Right hindlimb (tissue), 1 donor: Measurements from ENCODE around the gene KCNH2.
"Not testable (repeated sequence)": the region's sequence is repeated elsewhere in the genome, so short reads cannot be mapped to it uniquely, and the experiment has no call there.

ENCODE experiments used
- DNase-seq: peaks from one replicate; pipeline ENCODE4 v3.0.0-alpha.2; 2018

The KCNH2 gene

GRCh38 chr7:150931199-150931869, 46.8 kb downstream of the KCNH2 start:
- no peak for DNase-seq

DNA sequence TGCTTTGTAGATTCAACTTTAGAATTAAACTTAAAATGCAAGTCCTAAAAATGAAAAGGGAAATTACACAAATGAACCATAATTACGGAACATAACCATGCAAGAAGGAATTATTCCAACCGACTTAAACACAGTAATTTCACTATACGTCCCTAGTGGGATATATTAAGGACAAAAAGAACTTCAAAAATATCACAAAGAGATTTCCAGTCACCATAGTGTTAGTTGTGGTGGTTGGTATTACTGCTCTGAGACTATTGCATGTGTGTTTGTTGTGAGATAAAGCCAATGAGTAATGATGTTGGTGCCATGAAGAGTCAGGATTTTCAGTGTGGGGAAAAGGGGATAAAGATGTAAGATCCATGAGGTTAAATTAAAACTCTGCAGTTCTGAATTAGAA, 49.6 kb downstream of the KCNH2 start:
- DNase-seq, result no peak

- DNase-seq, result peak; percentile 55
These were observed 50.2 kb downstream of the KCNH2 start for GRCh38 chr7:150927956-150928344.

- no peak for DNase-seq
These were observed 50.8 kb downstream of the KCNH2 start for GRCh38 chr7:150927157-150927955.

- DNase-seq, result no peak
These were observed 52.1 kb downstream of the KCNH2 start for GRCh38 chr7:150926066-150926465.

GRCh38 chr7:150924369-150924781, 53.7 kb downstream of the KCNH2 start:
- no peak for DNase-seq

DNA sequence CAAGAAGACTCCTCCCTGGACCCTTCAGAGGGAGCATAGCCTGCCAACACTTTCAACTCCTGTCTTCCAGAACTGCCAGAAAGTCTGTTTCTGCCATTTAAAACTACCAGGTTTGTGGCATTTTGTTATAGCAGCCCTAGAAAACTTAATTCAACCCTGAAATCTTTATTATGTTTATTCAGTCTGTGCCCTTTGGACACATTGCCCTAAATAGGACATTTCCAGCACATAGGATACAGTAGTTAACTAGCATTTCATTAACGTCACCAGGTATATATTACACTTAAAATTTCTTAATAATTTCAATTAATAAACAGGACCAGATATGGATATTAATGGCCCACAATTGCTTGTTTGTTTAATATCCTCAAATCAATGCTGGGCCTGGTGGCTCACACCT, 54.3 kb downstream of the KCNH2 start:
- no peak for DNase-seq

GRCh38 chr7:150923196-150923595, 54.9 kb downstream of the KCNH2 start:
- DNase-seq, result no peak

- no peak for DNase-seq
These were observed 59.0 kb downstream of the KCNH2 start for GRCh38 chr7:150919160-150919559.

GRCh38 chr7:150918378-150918777, 59.7 kb downstream of the KCNH2 start:
- no peak for DNase-seq

- DNase-seq, result no peak
These were observed 60.2 kb downstream of the KCNH2 start for GRCh38 chr7:150917969-150918368.

GRCh38 chr7:150916670-150917069, 61.5 kb downstream of the KCNH2 start:
- no peak for DNase-seq

- DNase-seq, result no peak
These were observed 63.2 kb downstream of the KCNH2 start for GRCh38 chr7:150914966-150915365.

GRCh38 chr7:150914196-150914595, 63.9 kb downstream of the KCNH2 start:
- no peak for DNase-seq

DNA sequence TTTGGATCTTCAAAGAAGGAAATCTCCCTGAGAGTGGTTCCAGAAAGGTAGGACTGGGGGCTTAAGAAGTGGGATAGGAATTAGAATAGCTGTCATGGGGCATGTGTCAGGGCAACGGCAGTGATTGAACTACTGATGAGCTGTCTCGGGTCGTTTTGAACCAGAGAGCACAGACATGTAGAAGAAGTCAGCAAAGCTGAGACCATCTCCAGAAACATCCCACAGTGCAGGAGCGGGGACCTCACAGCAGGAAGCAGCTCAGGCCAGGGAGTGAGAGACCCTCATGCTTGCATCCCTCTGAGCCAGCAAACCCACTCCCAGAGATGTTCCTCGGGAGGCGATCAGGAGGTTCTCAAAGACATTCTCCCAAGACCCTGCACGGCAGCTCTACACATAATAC, 65.7 kb downstream of the KCNH2 start:
- DNase-seq, result no peak

GRCh38 chr7:150911590-150912267, 66.4 kb downstream of the KCNH2 start:
- no peak for DNase-seq

DNA sequence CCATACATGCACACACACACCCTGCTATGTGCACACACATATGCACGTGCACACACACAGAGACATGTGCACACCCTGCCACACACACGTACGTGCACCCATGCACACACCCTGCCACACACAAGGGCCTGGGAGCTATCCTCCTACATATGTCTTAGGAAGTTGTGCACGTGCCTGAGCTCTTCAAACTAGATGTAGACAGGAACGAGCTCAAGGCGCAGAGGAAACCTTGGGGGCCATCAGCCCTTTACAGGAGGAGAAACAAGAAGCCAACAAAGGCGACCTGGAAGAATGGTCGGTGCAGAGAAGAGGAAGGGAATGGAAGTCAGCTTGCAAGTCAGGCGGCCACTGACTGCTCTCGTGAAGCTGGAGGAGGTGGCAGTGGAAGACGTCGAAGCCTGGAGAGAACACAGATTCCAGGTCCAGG, 67.1 kb downstream of the KCNH2 start:
- no peak for DNase-seq

GRCh38 chr7:150910305-150910995, 67.7 kb downstream of the KCNH2 start:
- not testable (repeated sequence) for DNase-seq

DNA sequence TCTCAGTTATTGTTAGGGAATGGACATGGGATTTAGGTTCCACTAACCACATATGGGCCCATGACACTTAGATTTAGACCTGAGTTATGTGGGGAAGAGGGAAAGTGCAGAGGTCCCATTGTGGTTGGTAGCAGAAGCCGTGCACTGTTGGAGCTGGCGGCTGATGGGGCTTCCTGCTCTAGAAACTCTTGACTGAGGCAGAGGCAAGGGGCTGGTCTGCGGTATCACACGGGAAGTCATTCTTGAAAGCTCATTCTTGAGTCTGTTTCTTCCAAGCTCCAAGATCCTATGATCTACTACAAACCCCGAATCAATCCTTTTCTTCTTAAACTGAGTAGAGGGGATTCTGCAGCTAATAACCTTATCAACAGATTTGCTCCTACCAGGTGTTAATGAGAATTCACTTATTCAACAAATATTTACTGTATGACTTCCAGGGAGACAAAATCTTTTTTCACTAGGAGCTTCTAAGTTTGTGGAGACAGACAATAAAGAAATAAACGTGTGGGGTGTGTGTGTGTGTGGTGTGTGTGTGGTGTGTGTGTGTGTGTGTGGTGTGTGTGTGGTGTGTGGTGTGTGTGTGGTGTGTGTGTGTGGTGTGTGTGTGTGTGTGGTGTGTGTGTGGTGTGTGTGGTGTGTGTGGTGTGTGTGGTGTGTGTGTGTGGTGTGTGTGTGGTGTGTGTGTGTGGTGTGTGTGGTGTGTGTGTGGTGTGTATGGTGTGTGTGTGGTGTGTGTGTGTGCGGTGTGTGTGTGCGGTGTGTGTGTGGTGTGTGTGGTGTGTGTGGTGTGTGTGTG, 68.7 kb downstream of the KCNH2 start:
- no peak for DNase-seq

DNA sequence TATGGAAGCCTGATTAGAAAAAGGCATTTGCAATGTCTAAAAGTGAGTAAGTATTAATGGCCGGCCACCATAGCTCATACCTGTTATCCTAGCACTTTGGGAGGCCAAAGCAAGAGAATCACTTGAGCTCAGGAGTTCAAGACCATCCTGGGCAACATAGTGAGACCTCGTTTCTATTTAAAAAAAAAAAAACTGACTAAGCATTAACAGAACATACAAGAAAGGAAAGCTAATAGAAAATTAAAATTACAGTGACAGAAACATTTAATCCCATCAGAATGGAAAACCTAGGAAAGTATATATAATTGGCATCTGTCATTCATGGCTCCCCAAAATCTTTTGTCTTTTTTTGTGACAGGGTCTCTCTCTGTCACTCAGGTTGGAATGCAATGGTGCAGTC, 69.9 kb downstream of the KCNH2 start:
- DNase-seq, result no peak

- DNase-seq, result no peak
These were observed 73.9 kb downstream of the KCNH2 start for GRCh38 chr7:150904011-150904909.
